ENCODE results near the gene CCDC28B. TPM values are rescaled to one million over a fixed set of nuclear protein-coding genes. Genes with fewer than 3 reads are reported as not detected.

The CCDC28B gene
- total RNA-seq, 1 experiment from 2014 or later = 30.9 TPM

GRCh38 chr1:32219022-32219421, 18.6 kb downstream of the CCDC28B start:
- in situ Hi-C loops (cut with HindIII; ENCODE audit: low sequenced_read_pairs) = no loop called here
- no peak for DNase-seq (ENCODE audit: low spot score)

GRCh38 chr1:32220746-32221580, 20.6 kb downstream of the CCDC28B start:
- DNase-seq (ENCODE audit: low spot score) = no peak
- in situ Hi-C loops (cut with HindIII; ENCODE audit: low sequenced_read_pairs) = no loop called here

GRCh38 chr1:32221581-32221979, 21.2 kb downstream of the CCDC28B start:
- in situ Hi-C loops (cut with HindIII; ENCODE audit: low sequenced_read_pairs) = no loop called here

GRCh38 chr1:32221980-32222755, 21.8 kb downstream of the CCDC28B start, which contains the start of the genes EIF3I and TMEM234:
Gene EIF3I, plus strand, starts transcription at chr1:32222407. Its CDS starts 35 bp downstream, at chr1:32222442.
Gene TMEM234, minus strand, starts transcription at chr1:32222353. Its CDS starts 31 bp downstream, at chr1:32222322.
- peak; percentile 96 for DNase-seq (ENCODE audit: low spot score)
- in situ Hi-C loops (cut with HindIII; ENCODE audit: low sequenced_read_pairs) = no loop called here

More at GRCh38 chr1:32221581-32221979, 21.2 kb downstream of the CCDC28B start:
- no peak for DNase-seq (ENCODE audit: low spot score)

GRCh38 chr1:32223683-32224082, 23.3 kb downstream of the CCDC28B start:
- in situ Hi-C loops (cut with HindIII; ENCODE audit: low sequenced_read_pairs) = no loop called here
- no peak for DNase-seq (ENCODE audit: low spot score)

GRCh38 chr1:32224285-32224684, 23.9 kb downstream of the CCDC28B start:
- in situ Hi-C loops (cut with HindIII; ENCODE audit: low sequenced_read_pairs) = no loop called here
- no peak for DNase-seq (ENCODE audit: low spot score)

- in situ Hi-C loops (cut with HindIII; ENCODE audit: low sequenced_read_pairs) = no loop called here
- no peak for DNase-seq (ENCODE audit: low spot score)
Observed at GRCh38 chr1:32228771-32229170, 28.4 kb downstream of the CCDC28B start.

- in situ Hi-C loops (cut with HindIII; ENCODE audit: low sequenced_read_pairs) = no loop called here
- no peak for DNase-seq (ENCODE audit: low spot score)
Observed at GRCh38 chr1:32231843-32232432, 31.5 kb downstream of the CCDC28B start.

GRCh38 chr1:32232558-32233304, 32.3 kb downstream of the CCDC28B start:
- no peak for DNase-seq (ENCODE audit: low spot score)
- in situ Hi-C loops (cut with HindIII; ENCODE audit: low sequenced_read_pairs) = no loop called here

- in situ Hi-C loops (cut with HindIII; ENCODE audit: low sequenced_read_pairs) = no loop called here
- peak; percentile 20 for DNase-seq (ENCODE audit: low spot score)
Observed at GRCh38 chr1:32234792-32235191, 34.4 kb downstream of the CCDC28B start.

- DNase-seq (ENCODE audit: low spot score) = peak; percentile 16
- in situ Hi-C loops (cut with HindIII; ENCODE audit: low sequenced_read_pairs) = no loop called here
Observed at GRCh38 chr1:32239337-32239736, 38.9 kb downstream of the CCDC28B start.

- in situ Hi-C loops (cut with HindIII; ENCODE audit: low sequenced_read_pairs) = no loop called here
Observed at GRCh38 chr1:32239790-32240139, 39.4 kb downstream of the CCDC28B start.

GRCh38 chr1:32240140-32240951, 40.0 kb downstream of the CCDC28B start:
- in situ Hi-C loops (cut with HindIII; ENCODE audit: low sequenced_read_pairs) = no loop called here
- DNase-seq (ENCODE audit: low spot score) = peak; percentile 33

More at GRCh38 chr1:32239790-32240139, 39.4 kb downstream of the CCDC28B start:
- DNase-seq (ENCODE audit: low spot score) = no peak

- DNase-seq (ENCODE audit: low spot score) = no peak
- in situ Hi-C loops (cut with HindIII; ENCODE audit: low sequenced_read_pairs) = no loop called here
Observed at GRCh38 chr1:32241001-32241763, 40.8 kb downstream of the CCDC28B start.

- no peak for DNase-seq (ENCODE audit: low spot score)
- in situ Hi-C loops (cut with HindIII; ENCODE audit: low sequenced_read_pairs) = no loop called here
Observed at GRCh38 chr1:32242341-32242851, 42.0 kb downstream of the CCDC28B start.

- in situ Hi-C loops (cut with HindIII; ENCODE audit: low sequenced_read_pairs) = no loop called here
- DNase-seq (ENCODE audit: low spot score) = no peak
Observed at GRCh38 chr1:32246888-32247273, 46.5 kb downstream of the CCDC28B start, which contains the start of gene FAM167B. Gene FAM167B, plus strand, starts transcription at chr1:32247222. Its CDS starts 200 bp downstream, at chr1:32247422.

GRCh38 chr1:32247452-32247851, 47.1 kb downstream of the CCDC28B start:
- in situ Hi-C loops (cut with HindIII; ENCODE audit: low sequenced_read_pairs) = no loop called here
- DNase-seq (ENCODE audit: low spot score) = no peak

Measured in G401 (cell line).